Thyroid gland (tissue), 4 donors: ENCODE results near the gene CTPS1. TPM values are rescaled to one million over a fixed set of nuclear protein-coding genes. Genes with fewer than 3 reads are reported as not detected.

Source experiments
- DNase-seq, 2 donors: peaks; one replicate each; pipeline ENCODE4 v3.0.0-alpha.2; 2019
- H3K27ac ChIP-seq, 3 donors: fragments of 200-600 bp; sonication (generic); 1 replicate in 2 of 3; 2 replicates in 1 of 3; pipeline ENCODE4 v1.5.1; 2016 to 2019; ENCODE audit warnings: mild to moderate bottlenecking in 1 of 3, moderate library complexity in 1 of 3
- H3K27me3 ChIP-seq: fragments of 200-600 bp; sonication (generic); one replicate; pipeline ENCODE4 v1.5.1; 2019
- H3K36me3 ChIP-seq, 2 donors: fragments of 200-600 bp; sonication (generic); one replicate each; pipeline ENCODE4 v1.5.1; 2016 to 2019
- H3K4me1 ChIP-seq, 2 donors: fragments of 200-600 bp; sonication (generic); one replicate each; pipeline ENCODE4 v1.5.1; 2017 to 2019
- H3K4me3 ChIP-seq, 3 donors: fragments of 200-600 bp; sonication (generic); replicated peaks in 1 of 3; 1 replicate in 2 of 3; 2 replicates in 1 of 3; pipeline ENCODE4 v1.5.1; 2016; ENCODE audit warnings: mild to moderate bottlenecking in 1 of 3
- H3K9me3 ChIP-seq: fragments of 200-600 bp; sonication (generic); one replicate; pipeline ENCODE4 v1.5.1; 2017
- CTCF ChIP-seq, 6 experiments: fragments of 200-600 bp in 3 of 6; fragments of 450-650 bp in 3 of 6; sonication (generic) in 3 of 6; IDR thresholded peaks; one replicate each; pipeline ENCODE4 v1.5.1; 2016 to 2019; ENCODE audit warnings: antibody characterized with exemption in 6 of 6, mild to moderate bottlenecking in 2 of 6, inconsistent platforms in 1 of 6, moderate library complexity in 1 of 6
- POLR2A ChIP-seq, 2 donors: fragments of 450-650 bp; IDR thresholded peaks; one replicate each; pipeline ENCODE4 v1.6.1; 2017; ENCODE audit warnings: antibody characterized with exemption in 2 of 2, mild to moderate bottlenecking in 2 of 2, moderate library complexity in 1 of 2
- WGBS, 2 donors: methylation state at CpG; one replicate each; pipeline ENCODE4 v1.1.5; 2017; 5-methylcytosine and 5-hydroxymethylcytosine counted together
- intact Hi-C: fragments of 100-400 bp; cut with DNase I; formaldehyde crosslinking; loops from one replicate; pipeline ENCODE4 v1.15.1; 2023
- total RNA-seq, 4 donors: library from RNA; depleted of rRNA; stranded (reverse); fragments of >200 nt; gene quantifications; one replicate each; pipeline ENCODE4 v1.2.3, GENCODE V29; 2016

Gene CTPS1
- total RNA-seq, 4 donors from 2014 or later, result 10.1 to 20.3 (median 11.8) TPM

GRCh38 chr1:40984531-40984930 lies 5.0 kb downstream of the CTPS1 start:
- intact Hi-C loops, result no loop called here
- WGBS, 2 donors, result 97 to 98% methylated on average over 4 of the region's 4 CpGs
- no peaks in the 10 kb centered on the region for H3K27me3 ChIP-seq
- no peaks in the 10 kb centered on the region for H3K9me3 ChIP-seq
- peaks cover 43 to 66% of the 10 kb centered on the region in 2 donors for H3K4me1 ChIP-seq
- H3K27ac ChIP-seq, result peak overlapping the region in 2 of 3 donors; percentile 78 to 87
- TF ChIP-seq POLR2A (IDR thresholded peaks at IDR 0.05) (no peak), CTCF (IDR thresholded peaks at IDR 0.05) (no peak)
- no peak overlapping the region for H3K4me3 ChIP-seq
- DNase-seq, result no peak
- H3K36me3 ChIP-seq, result peaks cover 0 to 4% of the 10 kb centered on the region in 2 donors

GRCh38 chr1:40985161-40985560 lies 5.7 kb downstream of the CTPS1 start:
- Histone ChIP-seq H3K4me1 (peaks cover 43 to 64% of the 10 kb centered on the region in 2 donors), H3K4me3 (no peak overlapping the region), H3K9me3 (no peaks in the 10 kb centered on the region), H3K27ac (peak overlapping the region; percentile 65 to 87 (median 78)), H3K36me3 (peaks cover 0 to 4% of the 10 kb centered on the region in 2 donors), H3K27me3 (no peaks in the 10 kb centered on the region)
- intact Hi-C loops, result no loop called here
- DNase-seq, result no peak
- WGBS, 2 donors, result 59 to 65% methylated on average over 5 of the region's 5 CpGs
- TF ChIP-seq POLR2A (IDR thresholded peaks at IDR 0.05) (no peak), CTCF (IDR thresholded peaks at IDR 0.05) (no peak)

- Histone ChIP-seq H3K27me3 (no peaks in the 10 kb centered on the region), H3K36me3 (peaks cover 0 to 4% of the 10 kb centered on the region in 2 donors), H3K4me3 (no peak overlapping the region), H3K9me3 (no peaks in the 10 kb centered on the region), H3K27ac (peak overlapping the region; percentile 65 to 87 (median 78)), H3K4me1 (peaks cover 37 to 57% of the 10 kb centered on the region in 2 donors)
- TF ChIP-seq CTCF (IDR thresholded peaks at IDR 0.05), result no peak
- TF ChIP-seq POLR2A (IDR thresholded peaks at IDR 0.05), result no peak
- DNase-seq, result no peak
- WGBS, 2 donors, result 83 to 94% methylated on average over 3 of the region's 3 CpGs
- intact Hi-C loops, result no loop called here
Observed at GRCh38 chr1:40985875-40986274, 6.4 kb downstream of the CTPS1 start.

- intact Hi-C loops, result no loop called here
- peak overlapping the region; percentile 65 to 87 (median 78) for H3K27ac ChIP-seq
- no peak for DNase-seq
- H3K4me3 ChIP-seq, result no peak overlapping the region
- H3K36me3 ChIP-seq, result peaks cover 0 to 4% of the 10 kb centered on the region in 2 donors
- 89 to 93% methylated on average over 10 of the region's 10 CpGs for WGBS, 2 donors
- no peaks in the 10 kb centered on the region for H3K9me3 ChIP-seq
- TF ChIP-seq POLR2A (IDR thresholded peaks at IDR 0.05) (no peak), CTCF (IDR thresholded peaks at IDR 0.05) (no peak)
- no peaks in the 10 kb centered on the region for H3K27me3 ChIP-seq
- peaks cover 36 to 57% of the 10 kb centered on the region in 2 donors for H3K4me1 ChIP-seq
Observed at GRCh38 chr1:40986328-40986783, 6.9 kb downstream of the CTPS1 start.

GRCh38 chr1:40986956-40987355 lies 7.5 kb downstream of the CTPS1 start:
- peak overlapping the region; percentile 52 to 87 (median 78) for H3K27ac ChIP-seq
- no peaks in the 10 kb centered on the region for H3K27me3 ChIP-seq
- 78 to 89% methylated on average over 1 to 3 of the region's 3 CpGs for WGBS, 2 donors
- intact Hi-C loops, result no loop called here
- DNase-seq, result no peak
- TF ChIP-seq POLR2A (IDR thresholded peaks at IDR 0.05) (no peak), CTCF (IDR thresholded peaks at IDR 0.05) (no peak)
- H3K9me3 ChIP-seq, result no peaks in the 10 kb centered on the region
- no peak overlapping the region for H3K4me3 ChIP-seq
- H3K36me3 ChIP-seq, result peaks cover 0 to 4% of the 10 kb centered on the region in 2 donors
- H3K4me1 ChIP-seq, result peaks cover 30 to 51% of the 10 kb centered on the region in 2 donors
